ENCODE results near the gene RTN1. TPM values are rescaled to one million over a fixed set of nuclear protein-coding genes. Genes with fewer than 3 reads are reported as not detected.
A peak's percentile ranks its signal among the peaks of the same experiment; 100 is the strongest.

Gene RTN1
- total and polyA plus RNA-seq, 2 experiments from 2014 or later: 4.2 to 4.3 TPM

- no peak for TF ChIP-seq ZNF462 (CRISPR knock-in tag; IDR thresholded peaks at IDR 0.05)
These were observed 39.4 kb downstream of the RTN1 start (continued) for GRCh38 chr14:59831121-59831730.

GRCh38 chr14:59830338-59830734 is 40.2 kb downstream of the RTN1 start:
- Histone ChIP-seq H3K9me2 (ENCODE audit: insufficient read depth) (no peaks in the 10 kb centered on the region), H3K27ac (ENCODE audit: low read depth) (no peak overlapping the region), H3K4me3 (no peak overlapping the region), H3K4me2 (peak overlapping the region; percentile 46; the same call in 1 of the 2 replicates), H3K27me3 (ENCODE audit: insufficient read depth) (no peaks in the 10 kb centered on the region), H2AFZ (peak overlapping the region; percentile 28), H3F3A (replicated peaks; ENCODE audit: low read depth) (no peaks in the 10 kb centered on the region), H3K4me1 (ENCODE audit: insufficient read depth) (peaks cover 22% of the 10 kb centered on the region), H4K20me1 (replicated peaks; ENCODE audit: insufficient read depth) (no peaks in the 10 kb centered on the region), H3K79me2 (replicated peaks; ENCODE audit: insufficient read depth) (no peaks in the 10 kb centered on the region), H3K36me3 (ENCODE audit: insufficient read depth) (no peaks in the 10 kb centered on the region)
- Mint-ChIP-seq H3K36me3 (ENCODE audit: low read depth) (no peaks in the 10 kb centered on the region), H3K27me3 (ENCODE audit: insufficient read depth, low read depth, poor library complexity) (peaks cover 3% of the 10 kb centered on the region), H3K4me3 (no peak overlapping the region), H3K9me3 (no peaks in the 10 kb centered on the region), H3K27ac (peak overlapping the region; percentile 87), H3K4me1 (peaks cover 22% of the 10 kb centered on the region)
- ATAC-seq (peak; percentile 72), DNase-seq (ENCODE audit: low spot score) (peak; percentile 48)
- peak in 1 of 2 experiments; percentile 19; a peak in 1 of 4 replicates for TF ChIP-seq CTCF (conservative IDR thresholded peaks at IDR 0.05; ENCODE audit: low read depth in 2 of 2)
- no peak for TF ChIP-seq EZH2 (IDR thresholded peaks at IDR 0.05; ENCODE audit: low read depth, unreplicated experiment)
